Upper lobe of left lung (tissue), 6 donors: ENCODE results near the gene MYH16. TPM values are rescaled to one million over a fixed set of nuclear protein-coding genes. Genes with fewer than 3 reads are reported as not detected.

Experiments used
- ATAC-seq, 2 donors: fragments of 200-7000 bp; cut with Tn5 transposase; one replicate each; pipeline ENCODE4 v1.9.1; 2022; ENCODE audit warnings: mild to moderate bottlenecking in 2 of 2, moderate library complexity in 2 of 2; ENCODE audit not compliant: low FRiP score in 2 of 2
- DNase-seq, 2 donors: peaks; one replicate each; pipeline ENCODE4 v3.0.0-alpha.2; 2019 to 2020
- H3K27ac ChIP-seq, 4 donors: fragments of 200-600 bp; sonication (generic); one replicate each; pipeline ENCODE4 v1.5.1; 2016 to 2019
- H3K27me3 ChIP-seq, 4 donors: fragments of 200-600 bp; sonication (generic); one replicate each; pipeline ENCODE4 v1.5.1; 2017 to 2019
- H3K36me3 ChIP-seq, 4 donors: fragments of 200-600 bp; sonication (generic); one replicate each; pipeline ENCODE4 v1.5.1; 2016 to 2019
- H3K4me1 ChIP-seq, 4 donors: fragments of 200-600 bp; sonication (generic); one replicate each; pipeline ENCODE4 v1.5.1; 2018 to 2019
- H3K4me3 ChIP-seq, 4 donors: fragments of 200-600 bp; sonication (generic); one replicate each; pipeline ENCODE4 v1.5.1; 2017 to 2019; ENCODE audit warnings: mild to moderate bottlenecking in 2 of 4, moderate library complexity in 1 of 4
- H3K9me3 ChIP-seq, 4 donors: fragments of 200-600 bp; sonication (generic); one replicate each; pipeline ENCODE4 v1.5.1; 2018 to 2019
- EP300 ChIP-seq, 4 donors: sonication (generic); formaldehyde crosslinking; IDR thresholded peaks; one replicate each; pipeline ENCODE4 v1.5.1; 2017; ENCODE audit warnings: antibody characterized with exemption in 4 of 4, control low read depth in 2 of 4
- POLR2A ChIP-seq, 4 donors: fragments of 450-650 bp; IDR thresholded peaks; one replicate each; pipeline ENCODE4 v1.5.1; 2016 to 2017; ENCODE audit warnings: antibody characterized with exemption in 4 of 4, mild to moderate bottlenecking in 2 of 4
- POLR2AphosphoS5 ChIP-seq, 2 donors: sonication (generic); formaldehyde crosslinking; IDR thresholded peaks; one replicate each; pipeline ENCODE4 v1.5.1; 2017; ENCODE audit warnings: antibody characterized with exemption in 2 of 2
- WGBS, 2 donors: methylation state at CpG; one replicate each; pipeline ENCODE4 v1.1.5; 2017 to 2018; 5-methylcytosine and 5-hydroxymethylcytosine counted together
- total RNA-seq, 6 donors: library from RNA; depleted of rRNA in 4 of 6; stranded (reverse); fragments of >200 nt in 4 of 6; gene quantifications; one replicate each; pipeline versions ENCODE4 v1.1.0 to v1.2.1, GENCODE V29; 2016 to 2021
- TF ChIP-seq, protein P1 (sequence below), 6 experiments: fragments of 450-650 bp in 4 of 6; fragments of 200-600 bp in 2 of 6; sonication (generic) in 2 of 6; IDR thresholded peaks; one replicate each; pipeline ENCODE4 v1.5.1; 2016 to 2019; ENCODE audit warnings: antibody characterized with exemption in 6 of 6
- donor health status: DM: no; HTN: no; CAD: no; lungs with moderate emphysema.
- donor health status: DM: no; HTN: yes; CAD: no; lungs with severe emphysema.

Gene MYH16
- total RNA-seq, 6 donors from 2014 or later = 0.17 TPM; not detected in 5

DNA sequence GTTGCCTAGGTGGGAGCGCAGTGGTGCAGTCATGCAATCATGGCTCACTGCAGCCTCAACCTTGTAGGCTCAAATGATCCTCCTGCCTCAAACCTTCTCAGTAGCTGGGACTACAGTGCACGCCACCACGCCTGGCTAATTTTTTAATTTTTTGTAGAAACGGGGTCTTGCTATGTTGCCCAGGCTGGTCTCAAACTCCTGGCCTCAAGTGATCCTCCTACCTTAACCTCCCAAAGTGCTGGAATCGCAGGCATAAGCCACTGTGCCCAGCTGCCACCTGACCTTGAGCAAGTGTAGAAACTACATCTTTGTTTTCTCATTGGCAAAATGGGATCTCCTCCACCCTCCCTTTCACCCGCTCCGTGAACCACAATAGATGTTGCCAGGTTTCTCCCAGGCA lies 15.0 kb upstream of the MYH16 start:
- Histone ChIP-seq H3K9me3 (no peaks in the 10 kb centered on the region), H3K36me3 (no peaks in the 10 kb centered on the region), H3K4me1 (no peaks in the 10 kb centered on the region), H3K27me3 (no peaks in the 10 kb centered on the region), H3K4me3 (no peak overlapping the region), H3K27ac (no peak overlapping the region)
- no peak for ATAC-seq
- TF ChIP-seq POLR2A (IDR thresholded peaks at IDR 0.05) = no peak
- no peak for DNase-seq
- WGBS, 2 donors = 95 to 98% methylated on average over 7 of the region's 7 CpGs

DNA sequence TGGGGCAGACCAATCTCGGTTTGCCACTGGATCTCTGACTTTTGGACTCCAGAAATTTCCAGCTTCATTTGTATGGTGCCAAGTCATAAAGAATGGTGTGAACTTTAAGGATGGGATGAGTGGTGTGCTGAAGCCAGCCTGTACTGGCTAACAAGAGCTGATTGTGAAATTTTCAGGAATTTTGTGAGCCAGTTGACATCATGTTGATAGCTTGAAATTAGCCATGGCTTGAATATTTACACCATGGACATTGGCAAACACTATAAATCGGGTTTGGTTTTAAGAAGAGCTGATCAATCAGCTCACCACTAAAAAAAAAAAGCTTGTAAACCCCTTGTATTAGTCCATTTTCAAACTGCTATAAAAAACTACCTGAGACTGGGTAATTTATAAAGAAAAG lies 14.1 kb upstream of the MYH16 start:
- WGBS, 2 donors = 76 to 87% methylated on average over 2 of the region's 2 CpGs
- H3K27me3 ChIP-seq = no peaks in the 10 kb centered on the region
- H3K27ac ChIP-seq = no peak overlapping the region
- H3K9me3 ChIP-seq = no peaks in the 10 kb centered on the region
- TF ChIP-seq POLR2AphosphoS5 (IDR thresholded peaks at IDR 0.05) = no peak
- TF ChIP-seq, protein P1, sequence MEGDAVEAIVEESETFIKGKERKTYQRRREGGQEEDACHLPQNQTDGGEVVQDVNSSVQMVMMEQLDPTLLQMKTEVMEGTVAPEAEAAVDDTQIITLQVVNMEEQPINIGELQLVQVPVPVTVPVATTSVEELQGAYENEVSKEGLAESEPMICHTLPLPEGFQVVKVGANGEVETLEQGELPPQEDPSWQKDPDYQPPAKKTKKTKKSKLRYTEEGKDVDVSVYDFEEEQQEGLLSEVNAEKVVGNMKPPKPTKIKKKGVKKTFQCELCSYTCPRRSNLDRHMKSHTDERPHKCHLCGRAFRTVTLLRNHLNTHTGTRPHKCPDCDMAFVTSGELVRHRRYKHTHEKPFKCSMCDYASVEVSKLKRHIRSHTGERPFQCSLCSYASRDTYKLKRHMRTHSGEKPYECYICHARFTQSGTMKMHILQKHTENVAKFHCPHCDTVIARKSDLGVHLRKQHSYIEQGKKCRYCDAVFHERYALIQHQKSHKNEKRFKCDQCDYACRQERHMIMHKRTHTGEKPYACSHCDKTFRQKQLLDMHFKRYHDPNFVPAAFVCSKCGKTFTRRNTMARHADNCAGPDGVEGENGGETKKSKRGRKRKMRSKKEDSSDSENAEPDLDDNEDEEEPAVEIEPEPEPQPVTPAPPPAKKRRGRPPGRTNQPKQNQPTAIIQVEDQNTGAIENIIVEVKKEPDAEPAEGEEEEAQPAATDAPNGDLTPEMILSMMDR (IDR thresholded peaks at IDR 0.05) = no peak
- TF ChIP-seq EP300 (IDR thresholded peaks at IDR 0.05) = no peak
- no peak for TF ChIP-seq POLR2A (IDR thresholded peaks at IDR 0.05)
- no peaks in the 10 kb centered on the region for H3K36me3 ChIP-seq
- ATAC-seq (no peak), DNase-seq (no peak)
- no peaks in the 10 kb centered on the region for H3K4me1 ChIP-seq
- H3K4me3 ChIP-seq = no peak overlapping the region

DNA sequence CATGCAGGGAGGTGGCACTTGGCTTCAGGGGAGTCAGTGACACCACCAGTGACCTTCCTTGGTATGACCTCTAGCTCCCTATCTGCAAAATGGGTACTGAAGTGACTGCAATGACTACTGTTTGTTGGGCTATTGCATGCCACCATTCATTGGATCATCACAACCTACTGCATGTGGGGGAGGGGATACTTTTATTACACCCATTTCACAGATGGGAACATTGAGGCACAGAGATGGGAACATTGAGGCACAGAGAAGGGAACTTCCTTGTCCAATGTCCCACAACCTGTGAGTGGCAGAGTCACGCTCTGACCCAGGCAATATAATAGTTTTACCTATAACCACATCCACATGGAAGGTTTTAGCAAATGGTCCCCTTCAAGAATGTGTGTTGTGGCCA lies 12.2 kb upstream of the MYH16 start:
- 100% methylated on average over 1 of the region's 1 CpG; no CpG with 5 or more reads in 1 of the 2 donors for WGBS, 2 donors
- ATAC-seq = no peak
- Histone ChIP-seq H3K27me3 (no peaks in the 10 kb centered on the region), H3K36me3 (no peaks in the 10 kb centered on the region), H3K27ac (no peak overlapping the region), H3K4me3 (no peak overlapping the region), H3K9me3 (no peaks in the 10 kb centered on the region), H3K4me1 (no peaks in the 10 kb centered on the region)
- TF ChIP-seq, protein P1 (IDR thresholded peaks at IDR 0.05) = no peak
- TF ChIP-seq POLR2A (IDR thresholded peaks at IDR 0.05) = no peak
- no peak for TF ChIP-seq POLR2AphosphoS5 (IDR thresholded peaks at IDR 0.05)
- no peak for TF ChIP-seq EP300 (IDR thresholded peaks at IDR 0.05)
- DNase-seq = no peak

DNA sequence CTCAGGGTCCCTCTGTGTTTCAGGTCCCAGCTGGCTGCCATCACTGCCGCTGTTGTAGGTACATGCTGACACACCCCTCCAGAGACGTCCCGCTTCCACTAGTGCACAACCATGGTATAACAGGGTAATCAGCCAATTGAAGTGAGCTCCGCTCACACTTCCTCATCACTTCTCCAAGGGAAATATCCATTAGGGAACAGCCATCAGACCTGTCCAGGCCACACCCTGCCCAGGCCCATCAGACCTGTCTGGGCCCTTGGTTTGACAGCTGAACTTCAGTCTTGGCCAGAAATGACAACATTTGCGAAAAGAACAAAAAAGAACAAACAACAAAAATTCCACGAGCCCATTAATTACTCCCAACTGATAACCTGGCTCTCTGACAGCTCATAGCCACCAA lies 11.0 kb upstream of the MYH16 start:
- TF ChIP-seq POLR2A (IDR thresholded peaks at IDR 0.05) (no peak), POLR2AphosphoS5 (IDR thresholded peaks at IDR 0.05) (no peak), EP300 (IDR thresholded peaks at IDR 0.05) (no peak)
- TF ChIP-seq, protein P1 (IDR thresholded peaks at IDR 0.05) = no peak
- no peaks in the 10 kb centered on the region for H3K36me3 ChIP-seq
- ATAC-seq = no peak

DNA sequence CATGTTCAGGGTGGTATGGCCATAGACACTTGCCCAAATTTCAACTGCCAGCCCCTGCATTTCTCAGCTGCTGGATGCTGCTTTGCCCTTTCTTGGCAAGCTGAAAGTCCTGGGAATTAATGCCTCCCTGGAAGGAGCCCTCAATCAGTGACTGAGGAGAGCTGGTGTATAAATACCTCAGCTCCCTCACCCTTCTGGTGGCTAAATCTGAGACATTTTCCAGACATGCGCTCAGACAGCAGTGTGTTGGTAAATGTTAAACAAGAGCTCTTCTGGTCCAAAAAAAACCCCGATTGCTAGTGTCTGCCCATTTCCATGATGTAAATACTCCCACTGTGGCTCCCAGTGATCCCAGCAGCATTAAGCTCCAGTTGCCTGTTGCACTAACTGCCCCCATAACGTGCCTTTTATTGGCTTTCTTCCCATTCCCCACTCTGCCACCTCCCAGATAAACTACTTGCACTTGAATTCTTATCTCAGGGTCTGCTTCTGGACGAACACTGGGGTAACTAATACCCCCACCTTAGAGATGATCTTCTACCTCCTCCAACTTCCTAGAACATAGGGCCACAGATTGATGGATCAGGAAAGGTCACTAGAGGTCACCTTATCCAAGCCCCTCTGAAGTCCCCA lies 6.7 kb upstream of the MYH16 start:
- Histone ChIP-seq H3K27ac (no peak overlapping the region), H3K4me1 (peaks cover 0 to 4% (median 0%) of the 10 kb centered on the region in 4 donors), H3K9me3 (no peaks in the 10 kb centered on the region), H3K4me3 (no peak overlapping the region), H3K36me3 (no peaks in the 10 kb centered on the region), H3K27me3 (no peaks in the 10 kb centered on the region)
- TF ChIP-seq POLR2A (IDR thresholded peaks at IDR 0.05) (no peak), POLR2AphosphoS5 (IDR thresholded peaks at IDR 0.05) (no peak), EP300 (IDR thresholded peaks at IDR 0.05) (no peak)
- TF ChIP-seq, protein P1 (IDR thresholded peaks at IDR 0.05) = no peak
- WGBS, 2 donors = 76 to 87% methylated on average over 4 of the region's 4 CpGs
- no peak for ATAC-seq
- no peak for DNase-seq

More for the DNA sequence above, 11.0 kb upstream of the MYH16 start:
- Histone ChIP-seq H3K27me3 (no peaks in the 10 kb centered on the region), H3K4me1 (no peaks in the 10 kb centered on the region), H3K27ac (no peak overlapping the region), H3K4me3 (no peak overlapping the region), H3K9me3 (no peaks in the 10 kb centered on the region)
- WGBS, 2 donors = 78 to 82% methylated on average over 4 to 6 of the region's 6 CpGs
- no peak for DNase-seq
